HFFc6 (cell line): ENCODE data around the gene TXNDC15. TPM values are rescaled to one million over a fixed set of nuclear protein-coding genes. Genes with fewer than 3 reads are reported as not detected.

Experiments
- DNase-seq: peaks from one replicate; pipeline ENCODE4 v3.0.0-alpha.2; 2018
- H3K27ac Mint-ChIP-seq: 2 replicates; pipeline ENCODE4 v1.8.0; 2020; ENCODE audit warnings: mild to moderate bottlenecking, mixed read lengths
- H3K27me3 Mint-ChIP-seq: 2 replicates; pipeline ENCODE4 v1.8.0; 2021; ENCODE audit warnings: mild to moderate bottlenecking, moderate library complexity, mixed read lengths; ENCODE audit not compliant: insufficient read depth
- H3K36me3 Mint-ChIP-seq: 2 replicates; pipeline ENCODE4 v1.8.0; 2021; ENCODE audit warnings: low read depth, mixed read lengths
- H3K4me1 Mint-ChIP-seq: 2 replicates; pipeline ENCODE4 v1.8.0; 2020; ENCODE audit warnings: low read depth, mixed read lengths
- H3K4me3 Mint-ChIP-seq: 2 replicates; pipeline ENCODE4 v1.8.0; 2020; ENCODE audit warnings: mild to moderate bottlenecking, moderate library complexity, mixed read lengths
- H3K9me3 Mint-ChIP-seq: 2 replicates; pipeline ENCODE4 v1.8.0; 2020; ENCODE audit warnings: mild to moderate bottlenecking, mixed read lengths
- CTCF ChIP-seq: fragments of 200-600 bp; sonication (generic); IDR thresholded peaks from 2 replicates; pipeline ENCODE4 v1.5.0; 2021; ENCODE audit warnings: antibody characterized with exemption, mild to moderate bottlenecking
- total RNA-seq, 6 experiments: library from RNA; stranded (reverse); fragmentation: NEBNext Ultra II Directional; extraction: Animal tissue kit (Norgen Biotek cat#: 25700); gene quantifications; 2 replicates in 1 of 6; 3 replicates in 5 of 6; pipeline ENCODE4 v1.2.3, GENCODE V29; 2021

Gene TXNDC15
- total RNA-seq, 6 experiments from 2014 or later = 106 to 127 (median 125) TPM

GRCh38 chr5:134887593-134888159 lies 13.5 kb downstream of the TXNDC15 start:
- H3K36me3 Mint-ChIP-seq = peaks cover 21% of the 10 kb centered on the region
- no peaks in the 10 kb centered on the region for H3K4me1 Mint-ChIP-seq
- TF ChIP-seq CTCF = no peak
- H3K9me3 Mint-ChIP-seq = no peaks in the 10 kb centered on the region
- no peak for DNase-seq
- H3K27ac Mint-ChIP-seq = no peak overlapping the region
- no peak overlapping the region for H3K4me3 Mint-ChIP-seq
- H3K27me3 Mint-ChIP-seq = no peaks in the 10 kb centered on the region; the same call in 1 of the 2 replicates

- H3K4me3 Mint-ChIP-seq = no peak overlapping the region
- H3K27me3 Mint-ChIP-seq = no peaks in the 10 kb centered on the region; the same call in 1 of the 2 replicates
- H3K27ac Mint-ChIP-seq = no peak overlapping the region
- no peak for TF ChIP-seq CTCF
- no peak for DNase-seq
- H3K4me1 Mint-ChIP-seq = no peaks in the 10 kb centered on the region
- H3K36me3 Mint-ChIP-seq = peaks cover 21% of the 10 kb centered on the region
- no peaks in the 10 kb centered on the region for H3K9me3 Mint-ChIP-seq
Measured at GRCh38 chr5:134889335-134889734, 15.2 kb downstream of the TXNDC15 start.

- DNase-seq = no peak
- Mint-ChIP-seq H3K4me3 (no peak overlapping the region), H3K4me1 (no peaks in the 10 kb centered on the region), H3K27ac (no peak overlapping the region), H3K36me3 (peaks cover 21% of the 10 kb centered on the region), H3K27me3 (peaks cover 1% of the 10 kb centered on the region), H3K9me3 (no peaks in the 10 kb centered on the region)
- TF ChIP-seq CTCF = no peak
Measured at GRCh38 chr5:134891473-134891872, 17.3 kb downstream of the TXNDC15 start.

- Mint-ChIP-seq H3K27ac (no peak overlapping the region), H3K27me3 (peaks cover 1% of the 10 kb centered on the region; the same call in 1 of the 2 replicates), H3K9me3 (no peaks in the 10 kb centered on the region), H3K4me3 (no peak overlapping the region), H3K4me1 (no peaks in the 10 kb centered on the region), H3K36me3 (peaks cover 21% of the 10 kb centered on the region)
- TF ChIP-seq CTCF = no peak
- DNase-seq = no peak
Measured at GRCh38 chr5:134892282-134892681, 18.1 kb downstream of the TXNDC15 start.

- Mint-ChIP-seq H3K27me3 (peaks cover 1% of the 10 kb centered on the region; the same call in 1 of the 2 replicates), H3K9me3 (no peaks in the 10 kb centered on the region), H3K27ac (no peak overlapping the region), H3K4me3 (no peak overlapping the region), H3K36me3 (peaks cover 16% of the 10 kb centered on the region), H3K4me1 (no peaks in the 10 kb centered on the region)
- no peak for DNase-seq
- no peak for TF ChIP-seq CTCF
Measured at GRCh38 chr5:134892926-134893325, 18.8 kb downstream of the TXNDC15 start.
